Keratinocyte (primary cell): ENCODE data around the gene JADE2. TPM values are rescaled to one million over a fixed set of nuclear protein-coding genes. Genes with fewer than 3 reads are reported as not detected.

ENCODE experiments used
- DNase-seq: peaks from one replicate; pipeline ENCODE4 v3.0.0-alpha.2; 2011; ENCODE audit warnings: low read depth, missing footprints, low spot score
- FAIRE-seq: peaks from 2 replicates; lab custom pipeline; 2011; peaks lifted over from hg19 to GRCh38; lab: Jason Lieb, UNC
- H2AFZ ChIP-seq: 2 replicates; pipeline ENCODE4 v1.6.0; 2012; ENCODE audit warnings: low read length, control low read depth, inconsistent platforms; ENCODE audit not compliant: control insufficient read depth
- H3K27ac ChIP-seq: 2 replicates; pipeline ENCODE4 v1.5.1; 2011; ENCODE audit warnings: low read length; ENCODE audit not compliant: control insufficient read depth, insufficient read depth
- H3K27me3 ChIP-seq: 3 replicates; pipeline ENCODE4 v1.6.0; 2011; ENCODE audit warnings: low read length; ENCODE audit not compliant: control insufficient read depth, insufficient read depth; ENCODE audit errors: extremely low read depth
- H3K36me3 ChIP-seq, 2 experiments: 2 replicates in 1 of 2; 3 replicates in 1 of 2; pipeline ENCODE4 v1.5.1; 2011; ENCODE audit warnings: low read length in 2 of 2, mild to moderate bottlenecking in 1 of 2; ENCODE audit not compliant: control insufficient read depth in 2 of 2, insufficient read depth in 2 of 2; ENCODE audit errors: extremely low read depth in 1 of 2
- H3K4me1 ChIP-seq: 3 replicates; pipeline ENCODE4 v1.5.1; 2011; ENCODE audit warnings: low read length; ENCODE audit not compliant: control insufficient read depth, insufficient read depth; ENCODE audit errors: extremely low read depth
- H3K4me2 ChIP-seq: 3 replicates; pipeline ENCODE4 v1.6.0; 2011; ENCODE audit warnings: low read depth, low read length; ENCODE audit not compliant: control insufficient read depth, insufficient read depth; ENCODE audit errors: extremely low read depth
- H3K4me3 ChIP-seq, 3 experiments: fragments of 200-600 bp in 1 of 3; sonication (generic) in 1 of 3; 2 replicates in 2 of 3; 3 replicates in 1 of 3; pipeline ENCODE4 v1.5.1; 2011 to 2016; ENCODE audit warnings: low read length in 3 of 3, mild to moderate bottlenecking in 3 of 3, control low read depth in 2 of 3, inconsistent platforms in 1 of 3, low read depth in 1 of 3, mixed read lengths in 1 of 3, mixed run types in 1 of 3, moderate library complexity in 1 of 3; ENCODE audit not compliant: control insufficient read depth in 2 of 3, insufficient read depth in 2 of 3; ENCODE audit errors: extremely low read depth in 1 of 3
- H3K79me2 ChIP-seq: 2 replicates; pipeline ENCODE4 v1.6.0; 2012; ENCODE audit warnings: low read length; ENCODE audit not compliant: control insufficient read depth, insufficient read depth
- H3K9ac ChIP-seq: 3 replicates; pipeline ENCODE4 v1.6.0; 2011; ENCODE audit warnings: low read length; ENCODE audit not compliant: control insufficient read depth, insufficient read depth; ENCODE audit errors: extremely low read depth
- H3K9me1 ChIP-seq: 3 replicates; pipeline ENCODE4 v1.6.0; 2011; ENCODE audit warnings: low read length; ENCODE audit not compliant: control insufficient read depth, insufficient read depth; ENCODE audit errors: extremely low read depth
- H3K9me3 ChIP-seq: 2 replicates; pipeline ENCODE4 v1.5.1; 2012; ENCODE audit warnings: low read depth, low read length; ENCODE audit not compliant: control insufficient read depth
- H4K20me1 ChIP-seq: 3 replicates; pipeline ENCODE4 v1.6.0; 2011; ENCODE audit warnings: low read length; ENCODE audit not compliant: control insufficient read depth, insufficient read depth; ENCODE audit errors: extremely low read depth
- CTCF ChIP-seq, 3 experiments: IDR thresholded peaks in 1 of 3; conservative IDR thresholded peaks in 1 of 3; optimal IDR thresholded peaks in 1 of 3; 2 replicates in 2 of 3; 3 replicates in 1 of 3; pipeline versions ENCODE3 to v1.5.1; 2011; ENCODE audit warnings: low read length in 3 of 3, mild to moderate bottlenecking in 3 of 3, moderate library complexity in 2 of 3, control low read depth in 1 of 3, inconsistent platforms in 1 of 3; ENCODE audit not compliant: insufficient read depth in 2 of 3; ENCODE audit errors: extremely low read depth in 1 of 3
- EZH2 ChIP-seq: IDR thresholded peaks from one replicate; pipeline ENCODE4 v1.6.1; 2012; ENCODE audit warnings: inconsistent platforms, mild to moderate bottlenecking, low read length, moderate library complexity
- dilution Hi-C: fragments of 300-500 bp; cut with MboI; formaldehyde crosslinking; loops from one replicate; pipeline ENCODE4 v1.7.0; 2020; ENCODE audit warnings: low sequenced_read_pairs; ENCODE audit not compliant: extremely low pct_ligation_motif_present
- polyA plus RNA-seq, 5 experiments: library from polyadenylated mRNA; depleted of rRNA in 3 of 5; stranded (reverse) in 3 of 5; stranded (forward) in 1 of 5; unstranded in 1 of 5; fragments of >200 nt; gene quantifications; 1 replicate in 1 of 5; 2 replicates in 3 of 5; 3 replicates in 1 of 5; pipeline versions ENCODE4 v1.2.1 to v1.2.3, GENCODE V29; 2011 to 2012; ENCODE audit warnings: missing spikeins in 2 of 5, low read depth in 1 of 5, low replicate concordance in 1 of 5

The JADE2 gene
- polyA plus RNA-seq, 1 donor (not counting 4 experiments of a cell fraction or from before 2014, with no cell fraction given) = 11.1 TPM

GRCh38 chr5:134500699-134501430 is 24.6 kb upstream of the JADE2 start:
- Histone ChIP-seq H3K27ac (no peak overlapping the region), H3K4me2 (no peak overlapping the region)
- dilution Hi-C loops = no loop called here

GRCh38 chr5:134502259-134502658 is 23.2 kb upstream of the JADE2 start:
- no peaks in the 10 kb centered on the region for H3K9me3 ChIP-seq
- TF ChIP-seq CTCF (optimal IDR thresholded peaks at IDR 0.05 in 1 of 3, IDR thresholded peaks at IDR 0.05 in 1 of 3, conservative IDR thresholded peaks at IDR 0.05 in 1 of 3; ENCODE audit: extremely low read depth in 1 of 3, insufficient read depth in 2 of 3, low read length in 3 of 3) (no peak), EZH2 (no peak)
- H3K27ac ChIP-seq = no peak overlapping the region
- H3K4me1 ChIP-seq = peaks cover 46% of the 10 kb centered on the region
- dilution Hi-C loops = no loop called here
- H3K4me2 ChIP-seq = no peak overlapping the region
- H3K4me3 ChIP-seq = no peak overlapping the region
- no peaks in the 10 kb centered on the region for H3K9me1 ChIP-seq
- no peaks in the 10 kb centered on the region for H3K27me3 ChIP-seq
- no peaks in the 10 kb centered on the region for H3K79me2 ChIP-seq
- H4K20me1 ChIP-seq = no peaks in the 10 kb centered on the region
- no peak for DNase-seq
- H2AFZ ChIP-seq = no peak overlapping the region
- FAIRE-seq = peak; percentile 34
- no peaks in the 10 kb centered on the region for H3K36me3 ChIP-seq
- no peak overlapping the region for H3K9ac ChIP-seq

More at GRCh38 chr5:134500699-134501430, 24.6 kb upstream of the JADE2 start:
- TF ChIP-seq CTCF (optimal IDR thresholded peaks at IDR 0.05 in 1 of 3, IDR thresholded peaks at IDR 0.05 in 1 of 3, conservative IDR thresholded peaks at IDR 0.05 in 1 of 3; ENCODE audit: extremely low read depth in 1 of 3, insufficient read depth in 2 of 3, low read length in 3 of 3) = no peak
- TF ChIP-seq EZH2 = no peak
- Histone ChIP-seq H2AFZ (no peak overlapping the region), H3K9ac (no peak overlapping the region), H3K4me1 (peaks cover 36% of the 10 kb centered on the region), H3K9me1 (no peaks in the 10 kb centered on the region), H4K20me1 (no peaks in the 10 kb centered on the region), H3K27me3 (no peaks in the 10 kb centered on the region), H3K79me2 (no peaks in the 10 kb centered on the region), H3K36me3 (no peaks in the 10 kb centered on the region), H3K4me3 (no peak overlapping the region), H3K9me3 (no peaks in the 10 kb centered on the region)
- no peak for FAIRE-seq
- no peak for DNase-seq
